ENCODE data around the gene ZFP36.
"Not testable (repeated sequence)": the region's sequence is repeated elsewhere in the genome, so short reads cannot be mapped to it uniquely, and the experiment has no call there.

ZFP36 gene

GRCh38 chr19:39369200-39369599 lies 37.4 kb upstream of the ZFP36 start:
- Histone ChIP-seq H3K4me1 (ENCODE audit: insufficient read depth, insufficient read length) (no peaks in the 10 kb centered on the region), H3K4me3 (ENCODE audit: insufficient read length, low read depth) (no peak overlapping the region), H3K9me3 (ENCODE audit: insufficient read depth, low read length) (no peaks in the 10 kb centered on the region), H3K9ac (ENCODE audit: insufficient read length, low read depth) (no peak overlapping the region), H3K36me3 (ENCODE audit: insufficient read depth, insufficient read length, low read length) (peaks cover 82% of the 10 kb centered on the region), H3K27me3 (ENCODE audit: insufficient read depth, insufficient read length) (no peaks in the 10 kb centered on the region)
- TF ChIP-seq ZNF274 (IDR thresholded peaks at IDR 0.05; ENCODE audit: low read depth, low read length), result no peak
- no peak for TF ChIP-seq YY1 (IDR thresholded peaks at IDR 0.05; ENCODE audit: insufficient read depth, insufficient read length)
- no peak for TF ChIP-seq SUZ12 (IDR thresholded peaks at IDR 0.05; ENCODE audit: extremely low read depth, insufficient read depth, insufficient read length)
- no peak for DNase-seq (ENCODE audit: low read depth, low spot score)

DNA sequence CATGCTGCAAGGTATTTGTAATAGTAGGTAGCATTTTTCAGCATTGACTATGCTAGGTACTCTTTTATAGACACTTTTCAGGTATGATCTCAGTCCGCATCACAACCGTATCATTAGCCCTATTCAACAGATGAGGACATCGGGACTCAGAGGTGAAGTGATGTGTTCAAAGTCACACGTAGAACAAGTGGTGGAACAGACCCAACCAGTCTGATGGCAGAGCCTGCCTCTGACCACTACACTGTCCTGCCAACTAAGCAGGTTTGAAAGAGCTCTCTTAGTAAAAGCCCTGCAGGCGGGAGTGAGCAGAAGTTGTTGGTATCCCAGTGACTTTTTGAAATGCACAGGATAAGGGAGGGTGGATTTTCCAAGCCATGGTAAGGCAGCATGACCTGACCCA lies 35.9 kb upstream of the ZFP36 start:
- no peak for TF ChIP-seq YY1 (IDR thresholded peaks at IDR 0.05; ENCODE audit: insufficient read depth, insufficient read length)
- no peak for TF ChIP-seq ZNF274 (IDR thresholded peaks at IDR 0.05; ENCODE audit: low read depth, low read length)
- H3K36me3 ChIP-seq (ENCODE audit: insufficient read depth, insufficient read length, low read length), result peaks cover 84% of the 10 kb centered on the region
- DNase-seq (ENCODE audit: low read depth, low spot score), result no peak
- no peaks in the 10 kb centered on the region for H3K4me1 ChIP-seq (ENCODE audit: insufficient read depth, insufficient read length)
- H3K27me3 ChIP-seq (ENCODE audit: insufficient read depth, insufficient read length), result no peaks in the 10 kb centered on the region
- no peaks in the 10 kb centered on the region for H3K9me3 ChIP-seq (ENCODE audit: insufficient read depth, low read length)
- no peak overlapping the region for H3K4me3 ChIP-seq (ENCODE audit: insufficient read length, low read depth)
- H3K9ac ChIP-seq (ENCODE audit: insufficient read length, low read depth), result no peak overlapping the region

DNA sequence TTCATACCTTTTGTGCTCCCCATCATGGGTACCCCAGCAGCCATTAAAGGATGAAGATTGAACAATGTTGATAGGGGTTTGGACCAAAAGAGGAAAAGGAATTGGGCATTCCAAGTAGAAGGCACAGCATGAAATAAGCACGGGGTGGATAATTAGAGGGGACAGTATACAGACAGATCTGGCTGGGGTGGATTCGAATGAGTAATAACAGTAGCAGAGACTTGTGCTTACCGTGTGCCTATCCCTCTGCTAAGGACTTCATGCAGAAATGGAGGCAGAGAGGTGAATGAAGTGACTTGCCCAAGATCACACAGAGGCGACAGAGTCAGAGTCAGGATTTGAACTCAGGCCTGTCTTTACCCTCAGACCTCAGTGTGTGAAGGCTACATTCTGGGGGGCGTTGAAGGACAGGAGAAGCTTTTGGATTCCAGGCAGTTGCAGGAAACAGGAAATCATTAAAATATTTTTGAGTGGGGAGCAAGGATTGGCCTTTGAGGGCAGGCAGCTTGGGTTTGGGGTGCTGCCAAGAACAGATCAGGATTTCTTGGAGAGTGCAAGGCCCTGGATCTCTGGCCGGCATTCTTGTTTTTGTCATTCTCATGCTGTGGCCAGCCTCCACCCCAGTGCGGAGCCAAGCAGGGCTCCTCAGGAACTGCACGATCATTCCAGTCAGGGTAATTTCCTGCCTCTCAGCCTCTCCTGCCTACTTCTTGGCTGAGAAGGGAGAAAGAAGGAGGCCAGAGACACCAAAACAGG lies 34.4 kb upstream of the ZFP36 start:
- Histone ChIP-seq H3K36me3 (ENCODE audit: insufficient read depth, insufficient read length, low read length) (peaks cover 85% of the 10 kb centered on the region), H3K9me3 (ENCODE audit: insufficient read depth, low read length) (no peaks in the 10 kb centered on the region), H3K27me3 (ENCODE audit: insufficient read depth, insufficient read length) (no peaks in the 10 kb centered on the region), H3K4me1 (ENCODE audit: insufficient read depth, insufficient read length) (no peaks in the 10 kb centered on the region), H3K4me3 (ENCODE audit: insufficient read length, low read depth) (no peak overlapping the region), H3K9ac (ENCODE audit: insufficient read length, low read depth) (no peak overlapping the region)
- no peak for TF ChIP-seq SUZ12 (IDR thresholded peaks at IDR 0.05; ENCODE audit: extremely low read depth, insufficient read depth, insufficient read length)
- no peak for TF ChIP-seq YY1 (IDR thresholded peaks at IDR 0.05; ENCODE audit: insufficient read depth, insufficient read length)
- no peak for TF ChIP-seq ZNF274 (IDR thresholded peaks at IDR 0.05; ENCODE audit: low read depth, low read length)
- no peak for DNase-seq (ENCODE audit: low read depth, low spot score)

- TF ChIP-seq SUZ12 (IDR thresholded peaks at IDR 0.05; ENCODE audit: extremely low read depth, insufficient read depth, insufficient read length), result no peak
- H3K9me3 ChIP-seq (ENCODE audit: insufficient read depth, low read length), result no peaks in the 10 kb centered on the region
- DNase-seq (ENCODE audit: low read depth, low spot score), result no peak
- no peak overlapping the region for H3K4me3 ChIP-seq (ENCODE audit: insufficient read length, low read depth)
- H3K9ac ChIP-seq (ENCODE audit: insufficient read length, low read depth), result no peak overlapping the region
- H3K4me1 ChIP-seq (ENCODE audit: insufficient read depth, insufficient read length), result no peaks in the 10 kb centered on the region
- H3K27me3 ChIP-seq (ENCODE audit: insufficient read depth, insufficient read length), result no peaks in the 10 kb centered on the region
- peaks cover 91% of the 10 kb centered on the region for H3K36me3 ChIP-seq (ENCODE audit: insufficient read depth, insufficient read length, low read length)
These were observed 33.7 kb upstream of the ZFP36 start for GRCh38 chr19:39372941-39373340.

GRCh38 chr19:39375929-39376328 lies 30.7 kb upstream of the ZFP36 start:
- no peak for TF ChIP-seq YY1 (IDR thresholded peaks at IDR 0.05; ENCODE audit: insufficient read depth, insufficient read length)
- no peak for TF ChIP-seq SUZ12 (IDR thresholded peaks at IDR 0.05; ENCODE audit: extremely low read depth, insufficient read depth, insufficient read length)
- no peak for TF ChIP-seq ZNF274 (IDR thresholded peaks at IDR 0.05; ENCODE audit: low read depth, low read length)
- Histone ChIP-seq H3K36me3 (ENCODE audit: insufficient read depth, insufficient read length, low read length) (peaks cover 90% of the 10 kb centered on the region), H3K9me3 (ENCODE audit: insufficient read depth, low read length) (no peaks in the 10 kb centered on the region), H3K9ac (ENCODE audit: insufficient read length, low read depth) (no peak overlapping the region), H3K4me3 (ENCODE audit: insufficient read length, low read depth) (no peak overlapping the region), H3K4me1 (ENCODE audit: insufficient read depth, insufficient read length) (no peaks in the 10 kb centered on the region), H3K27me3 (ENCODE audit: insufficient read depth, insufficient read length) (no peaks in the 10 kb centered on the region)
- DNase-seq (ENCODE audit: low read depth, low spot score), result no peak

DNA sequence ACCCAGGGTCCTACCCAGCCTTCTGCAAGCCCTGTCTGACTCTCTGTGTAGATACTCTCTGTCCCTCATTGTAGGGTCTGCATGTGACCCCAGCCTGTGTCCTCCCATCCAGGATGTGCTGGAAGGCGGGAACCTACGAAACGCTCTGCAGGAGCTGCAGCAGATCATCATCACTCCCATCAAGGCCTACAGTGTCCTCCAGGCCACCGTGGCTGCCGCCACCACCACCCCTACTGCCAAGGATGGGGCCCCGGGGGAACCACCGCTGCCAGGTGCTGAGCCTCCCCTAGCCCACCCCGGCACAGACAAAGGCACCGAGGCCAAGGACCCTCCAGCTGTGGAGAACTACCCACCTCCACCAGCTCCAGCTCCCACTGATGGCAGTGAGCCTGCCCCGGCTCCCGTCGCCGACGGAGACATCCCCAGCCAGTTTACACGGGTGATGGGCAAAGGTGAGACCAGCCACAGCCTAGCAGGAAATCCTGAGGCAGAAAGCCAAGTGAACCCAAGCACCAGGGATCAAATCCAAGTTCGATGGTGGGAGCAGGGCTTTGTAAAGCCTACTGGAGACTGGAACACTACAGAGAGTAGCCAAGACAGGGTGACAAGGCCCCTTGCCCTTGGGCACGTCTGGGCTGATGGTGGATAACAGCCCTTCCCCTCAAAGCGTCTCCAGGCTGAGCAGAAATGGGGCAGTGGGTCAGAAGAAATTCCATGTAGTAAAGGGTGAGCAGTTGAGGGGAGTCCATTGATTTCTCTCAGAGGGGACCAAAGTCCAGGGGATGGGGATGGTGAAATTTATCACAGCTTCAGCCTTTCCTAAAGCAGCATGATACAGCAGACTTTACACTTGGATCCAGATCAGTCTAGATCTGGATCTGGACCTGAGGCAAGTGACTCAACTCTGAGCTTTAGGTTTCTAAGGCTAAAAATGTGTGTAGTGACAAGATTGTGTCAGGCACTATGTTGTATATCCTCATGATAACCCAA lies 29.0 kb upstream of the ZFP36 start:
- TF ChIP-seq ZNF274 (IDR thresholded peaks at IDR 0.05; ENCODE audit: low read depth, low read length) (no peak), SUZ12 (IDR thresholded peaks at IDR 0.05; ENCODE audit: extremely low read depth, insufficient read depth, insufficient read length) (no peak), YY1 (IDR thresholded peaks at IDR 0.05; ENCODE audit: insufficient read depth, insufficient read length) (no peak)
- DNase-seq (ENCODE audit: low read depth, low spot score), result no peak
- peaks cover 87% of the 10 kb centered on the region for H3K36me3 ChIP-seq (ENCODE audit: insufficient read depth, insufficient read length, low read length)
- no peaks in the 10 kb centered on the region for H3K27me3 ChIP-seq (ENCODE audit: insufficient read depth, insufficient read length)
- H3K4me1 ChIP-seq (ENCODE audit: insufficient read depth, insufficient read length), result no peaks in the 10 kb centered on the region
- no peak overlapping the region for H3K4me3 ChIP-seq (ENCODE audit: insufficient read length, low read depth)
- H3K9ac ChIP-seq (ENCODE audit: insufficient read length, low read depth), result no peak overlapping the region
- H3K9me3 ChIP-seq (ENCODE audit: insufficient read depth, low read length), result no peaks in the 10 kb centered on the region

- not testable (repeated sequence) for H3K9ac ChIP-seq (ENCODE audit: insufficient read length, low read depth); H3K4me1 ChIP-seq (ENCODE audit: insufficient read depth, insufficient read length)
- H3K36me3 ChIP-seq (ENCODE audit: insufficient read depth, insufficient read length, low read length), result peaks cover 89% of the 10 kb centered on the region
These were observed 27.3 kb upstream of the ZFP36 start for GRCh38 chr19:39379366-39379765.

More at GRCh38 chr19:39379366-39379765, 27.3 kb upstream of the ZFP36 start:
- DNase-seq (ENCODE audit: low read depth, low spot score); H3K27me3 ChIP-seq (ENCODE audit: insufficient read depth, insufficient read length); H3K4me3 ChIP-seq (ENCODE audit: insufficient read length, low read depth); H3K9me3 ChIP-seq (ENCODE audit: insufficient read depth, low read length): not testable (repeated sequence)
